ENCODE results near the gene KEL.

The KEL gene

DNA sequence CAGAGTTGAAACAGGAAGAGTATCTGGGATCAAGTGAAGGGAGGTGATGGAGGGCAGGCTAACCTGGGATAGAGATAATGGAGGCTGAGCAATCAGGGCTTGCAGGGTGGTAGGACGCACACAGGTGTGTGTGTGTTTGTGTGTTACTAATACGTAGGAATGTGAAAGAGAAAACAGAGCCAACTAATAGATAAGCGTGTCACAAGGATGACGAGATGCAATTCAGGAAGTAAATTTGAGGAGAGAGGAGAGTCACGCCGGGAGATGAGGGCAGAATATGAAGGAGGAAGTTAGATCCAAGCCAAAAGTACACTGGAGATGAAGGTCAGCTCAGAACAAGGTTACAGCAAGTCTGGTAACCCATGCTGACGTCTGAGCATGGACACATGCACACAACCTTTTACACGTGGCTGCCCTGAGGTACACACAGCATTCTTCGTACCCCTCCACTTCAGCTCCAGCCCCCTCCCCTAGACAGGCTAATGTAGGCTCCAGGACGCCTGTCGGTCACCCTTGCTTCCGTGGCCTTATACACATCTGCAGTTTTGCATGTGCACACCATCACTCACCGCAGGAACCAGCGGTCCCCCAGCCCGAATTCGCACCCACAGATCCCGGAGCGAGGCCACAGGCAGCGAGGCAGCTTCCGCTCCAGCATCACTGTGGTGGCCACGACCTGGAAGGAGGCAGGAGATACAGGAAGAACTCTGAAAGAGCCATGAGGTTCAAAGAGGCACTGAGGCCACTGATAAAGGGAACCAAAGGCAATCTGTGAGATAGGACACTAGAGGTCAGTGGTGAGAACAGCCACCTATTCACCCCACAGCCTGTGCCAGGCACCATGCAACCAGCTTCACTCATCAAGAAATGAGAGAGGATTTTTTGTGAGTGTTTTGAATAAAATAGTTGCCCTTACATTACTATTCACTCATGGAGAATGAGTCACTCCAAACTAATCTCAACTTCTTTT, 53.0 kb downstream of the KEL start:
- Mint-ChIP-seq H3K4me3 (no peak overlapping the region), H3K36me3 (no peaks in the 10 kb centered on the region), H3K4me1 (no peaks in the 10 kb centered on the region), H3K27ac (no peak overlapping the region), H3K9me3 (no peaks in the 10 kb centered on the region), H3K27me3 (peaks cover 24% of the 10 kb centered on the region)
- DNase-seq: no peak
- CTCF ChIA-PET: interaction anchor here (1.0 kb wide), 2 partner anchors 9 to 30 kb away, joined by 3 read pairs; no protein-coding TSS in a partner anchor

GRCh38 chr7:142908290-142908689, 53.9 kb downstream of the KEL start:
- H3K9me3 Mint-ChIP-seq: no peaks in the 10 kb centered on the region
- no peaks in the 10 kb centered on the region for H3K4me1 Mint-ChIP-seq
- H3K36me3 Mint-ChIP-seq: no peaks in the 10 kb centered on the region
- no peak for DNase-seq
- H3K27me3 Mint-ChIP-seq: peaks cover 17% of the 10 kb centered on the region
- no peak overlapping the region for H3K27ac Mint-ChIP-seq
- CTCF ChIA-PET: no interaction called here
- H3K4me3 Mint-ChIP-seq: no peak overlapping the region

GRCh38 chr7:142906643-142907042, 55.5 kb downstream of the KEL start:
- DNase-seq: no peak
- Mint-ChIP-seq H3K4me3 (no peak overlapping the region), H3K27me3 (peaks cover 12% of the 10 kb centered on the region), H3K9me3 (no peaks in the 10 kb centered on the region), H3K27ac (no peak overlapping the region), H3K4me1 (no peaks in the 10 kb centered on the region), H3K36me3 (no peaks in the 10 kb centered on the region)
- CTCF ChIA-PET: interaction anchor here (1.2 kb wide), 1 partner anchor 25 kb away, joined by 3 read pairs; no protein-coding TSS in a partner anchor

DNA sequence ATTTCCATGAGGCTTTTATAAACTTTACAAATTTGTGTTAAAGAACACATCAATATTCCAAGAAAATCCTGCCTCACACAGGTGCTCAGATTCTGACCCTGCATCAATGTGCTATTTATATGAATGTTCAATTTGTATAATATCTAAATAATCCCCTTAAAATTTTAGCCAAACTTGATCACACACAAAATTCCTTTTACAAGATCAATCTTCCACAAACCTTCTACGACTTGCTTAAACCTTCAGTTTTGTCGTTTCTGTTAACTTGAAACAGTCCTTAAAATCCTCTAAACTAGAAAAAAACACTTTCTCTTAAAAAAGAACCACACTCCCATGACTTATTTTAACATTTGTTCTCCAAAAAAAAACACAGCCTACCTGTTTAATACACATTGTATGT, 56.4 kb downstream of the KEL start:
- CTCF ChIA-PET: interaction anchor here (1.2 kb wide), 1 partner anchor 24 kb away, joined by 3 read pairs; no protein-coding TSS in a partner anchor
- Mint-ChIP-seq H3K27ac (no peak overlapping the region), H3K4me1 (no peaks in the 10 kb centered on the region), H3K27me3 (peaks cover 14% of the 10 kb centered on the region), H3K9me3 (no peaks in the 10 kb centered on the region), H3K36me3 (no peaks in the 10 kb centered on the region), H3K4me3 (no peak overlapping the region)
- no peak for DNase-seq

- CTCF ChIA-PET: no interaction called here
Observed at GRCh38 chr7:142904128-142904527, 58.0 kb downstream of the KEL start.

GRCh38 chr7:142901426-142902259, 60.5 kb downstream of the KEL start:
- Mint-ChIP-seq H3K9me3 (no peaks in the 10 kb centered on the region), H3K27ac (no peak overlapping the region), H3K4me1 (no peaks in the 10 kb centered on the region), H3K36me3 (no peaks in the 10 kb centered on the region), H3K4me3 (no peak overlapping the region), H3K27me3 (peaks cover 30% of the 10 kb centered on the region)
- CTCF ChIA-PET: interaction anchor here (1.6 kb wide), 1 partner anchor 21 kb away, joined by 3 read pairs; no protein-coding TSS in a partner anchor
- DNase-seq: no peak

More at GRCh38 chr7:142904128-142904527, 58.0 kb downstream of the KEL start:
- Mint-ChIP-seq H3K36me3 (no peaks in the 10 kb centered on the region), H3K4me1 (no peaks in the 10 kb centered on the region), H3K9me3 (no peaks in the 10 kb centered on the region), H3K4me3 (no peak overlapping the region), H3K27me3 (peaks cover 14% of the 10 kb centered on the region), H3K27ac (no peak overlapping the region)
- DNase-seq: no peak

DNA sequence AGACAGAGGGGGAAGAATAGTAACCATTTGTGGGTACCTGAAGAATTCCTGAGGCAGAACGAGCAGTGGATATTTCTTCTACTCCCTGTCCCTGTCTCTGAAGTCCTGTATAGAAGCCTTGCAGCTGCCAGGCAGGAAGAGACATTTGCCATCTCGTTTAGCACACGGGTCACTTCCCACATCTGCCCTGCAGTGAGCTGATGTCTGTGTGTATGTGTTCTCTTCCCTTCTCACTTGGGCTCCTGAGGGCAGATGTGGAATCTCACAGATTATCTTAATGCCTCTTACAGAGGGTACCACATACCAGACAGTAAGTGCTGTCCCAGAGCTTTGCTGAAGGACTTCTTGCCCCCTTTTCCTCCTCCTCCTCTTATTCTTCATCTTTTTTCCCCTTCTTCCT, 62.5 kb downstream of the KEL start:
- H3K36me3 Mint-ChIP-seq: no peaks in the 10 kb centered on the region
- peaks cover 41% of the 10 kb centered on the region for H3K27me3 Mint-ChIP-seq
- H3K9me3 Mint-ChIP-seq: no peaks in the 10 kb centered on the region
- no peak overlapping the region for H3K4me3 Mint-ChIP-seq
- H3K4me1 Mint-ChIP-seq: no peaks in the 10 kb centered on the region
- CTCF ChIA-PET: interaction anchor here (1.2 kb wide), 1 partner anchor 10 kb away, joined by 3 read pairs; no protein-coding TSS in a partner anchor
- H3K27ac Mint-ChIP-seq: no peak overlapping the region
- no peak for DNase-seq

GRCh38 chr7:142898377-142899170, 63.6 kb downstream of the KEL start:
- no peak for DNase-seq
- Mint-ChIP-seq H3K4me1 (no peaks in the 10 kb centered on the region), H3K36me3 (no peaks in the 10 kb centered on the region), H3K4me3 (no peak overlapping the region), H3K9me3 (no peaks in the 10 kb centered on the region), H3K27ac (no peak overlapping the region), H3K27me3 (peaks cover 48% of the 10 kb centered on the region)
- CTCF ChIA-PET: interaction anchor here (1.5 kb wide), 1 partner anchor 16 kb away, joined by 5 read pairs; no protein-coding TSS in a partner anchor

DNA sequence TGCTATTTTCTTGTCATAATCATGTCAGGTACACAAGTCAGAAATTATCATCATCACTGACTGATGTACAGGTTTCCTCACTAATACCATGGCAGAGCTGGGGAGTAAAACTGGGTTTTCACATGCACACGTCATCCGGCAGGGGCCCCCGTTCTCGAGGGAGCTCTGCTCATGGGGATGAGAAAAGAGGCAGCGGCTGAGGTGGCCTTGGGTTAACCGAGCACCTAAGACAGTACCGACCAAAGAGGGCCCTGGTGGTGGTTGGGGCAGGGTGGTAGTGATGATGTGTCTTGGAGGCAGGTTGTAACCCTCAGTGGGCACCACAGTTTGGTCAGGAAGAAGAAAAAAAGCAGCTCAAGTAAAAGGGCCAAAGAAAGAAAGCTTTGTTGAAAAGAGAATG, 64.5 kb downstream of the KEL start:
- Mint-ChIP-seq H3K4me3 (no peak overlapping the region), H3K36me3 (no peaks in the 10 kb centered on the region), H3K4me1 (no peaks in the 10 kb centered on the region), H3K27me3 (peaks cover 48% of the 10 kb centered on the region), H3K27ac (no peak overlapping the region), H3K9me3 (no peaks in the 10 kb centered on the region)
- CTCF ChIA-PET: interaction anchor here (1.5 kb wide), 1 partner anchor 15 kb away, joined by 5 read pairs; no protein-coding TSS in a partner anchor
- DNase-seq: no peak

- Mint-ChIP-seq H3K4me1 (no peaks in the 10 kb centered on the region), H3K4me3 (no peak overlapping the region), H3K27ac (no peak overlapping the region), H3K27me3 (peaks cover 53% of the 10 kb centered on the region), H3K36me3 (no peaks in the 10 kb centered on the region), H3K9me3 (no peaks in the 10 kb centered on the region)
- no peak for DNase-seq
- CTCF ChIA-PET: no interaction called here
Observed at GRCh38 chr7:142896741-142897379, 65.3 kb downstream of the KEL start.

DNA sequence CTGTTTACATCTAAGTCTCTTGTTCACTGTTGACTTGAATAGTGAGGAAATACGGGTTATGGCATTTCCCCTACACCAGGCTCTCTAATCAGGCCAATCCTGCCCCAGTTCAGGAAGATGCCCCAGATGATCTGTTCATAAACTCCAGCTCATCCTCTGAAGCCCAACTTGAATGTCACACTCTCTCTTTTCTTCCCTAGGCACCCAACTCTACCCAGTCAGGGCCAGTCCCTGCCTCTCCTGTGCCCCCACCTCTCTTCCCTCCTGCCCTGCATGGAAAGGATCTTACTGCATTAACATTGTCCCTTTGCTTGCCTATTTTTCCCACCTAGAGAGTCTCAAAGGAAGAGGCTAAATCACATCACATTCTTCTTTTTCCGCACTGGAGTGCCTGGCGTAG, 66.0 kb downstream of the KEL start:
- Mint-ChIP-seq H3K36me3 (no peaks in the 10 kb centered on the region), H3K27ac (no peak overlapping the region), H3K4me3 (no peak overlapping the region), H3K9me3 (no peaks in the 10 kb centered on the region), H3K27me3 (peaks cover 50% of the 10 kb centered on the region), H3K4me1 (no peaks in the 10 kb centered on the region)
- no peak for DNase-seq
- CTCF ChIA-PET: interaction anchor here (2.2 kb wide), 1 partner anchor 15 kb away, joined by 6 read pairs; no protein-coding TSS in a partner anchor

DNA sequence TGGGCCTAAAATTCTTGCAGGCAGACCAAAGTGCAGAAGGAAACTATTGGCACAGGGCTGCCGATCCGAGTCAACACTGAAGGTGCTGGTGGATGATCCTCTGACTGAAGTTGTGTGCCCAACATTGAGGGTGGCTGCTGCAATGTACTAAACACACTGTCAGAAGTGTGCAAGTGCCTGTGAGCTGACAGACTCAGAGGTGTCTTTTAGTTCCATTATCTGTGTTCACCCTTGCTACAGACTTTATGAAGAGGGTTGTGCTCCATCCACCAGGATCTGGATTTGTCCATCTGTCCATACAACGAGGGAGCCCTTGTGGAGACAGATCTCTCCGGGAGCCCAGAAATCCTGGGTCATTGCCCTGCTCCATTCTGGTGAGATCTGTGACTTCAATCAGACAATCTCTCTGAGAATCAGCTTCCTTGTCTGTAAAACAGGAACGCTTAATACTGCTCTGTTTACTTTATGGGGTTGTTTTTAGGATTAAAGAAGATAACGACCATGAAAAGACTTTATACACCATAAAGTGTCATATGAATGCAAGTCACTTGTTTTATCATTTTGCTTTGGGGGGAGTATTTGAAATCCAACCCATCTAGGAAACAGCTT, 67.1 kb downstream of the KEL start:
- Mint-ChIP-seq H3K27ac (no peak overlapping the region), H3K27me3 (peaks cover 46% of the 10 kb centered on the region)
- CTCF ChIA-PET: interaction anchor here (0.9 to 2.2 kb wide), 4 partner anchors 12 to 111 kb away, joined by 3 to 6 read pairs (median 4); no protein-coding TSS in a partner anchor

More for the DNA sequence above, 67.1 kb downstream of the KEL start:
- peaks cover 5% of the 10 kb centered on the region for H3K9me3 Mint-ChIP-seq
- no peak overlapping the region for H3K4me3 Mint-ChIP-seq
- H3K36me3 Mint-ChIP-seq: no peaks in the 10 kb centered on the region
- H3K4me1 Mint-ChIP-seq: no peaks in the 10 kb centered on the region
- DNase-seq: no peak

Data from activated naive CD4-positive, alpha-beta T cell treated with anti-CD3 and anti-CD28 coated beads, Interleukin-2, amount 10 ng/mL, durations not matched to agents 7 days and 5 days (primary cell).